ENCODE data around the gene RDH12. TPM values are rescaled to one million over a fixed set of nuclear protein-coding genes. Genes with fewer than 3 reads are reported as not detected.
A peak's percentile ranks its signal among the peaks of the same experiment; 100 is the strongest.

Gene RDH12
- total and polyA plus RNA-seq, 11 donors, result not detected

DNA sequence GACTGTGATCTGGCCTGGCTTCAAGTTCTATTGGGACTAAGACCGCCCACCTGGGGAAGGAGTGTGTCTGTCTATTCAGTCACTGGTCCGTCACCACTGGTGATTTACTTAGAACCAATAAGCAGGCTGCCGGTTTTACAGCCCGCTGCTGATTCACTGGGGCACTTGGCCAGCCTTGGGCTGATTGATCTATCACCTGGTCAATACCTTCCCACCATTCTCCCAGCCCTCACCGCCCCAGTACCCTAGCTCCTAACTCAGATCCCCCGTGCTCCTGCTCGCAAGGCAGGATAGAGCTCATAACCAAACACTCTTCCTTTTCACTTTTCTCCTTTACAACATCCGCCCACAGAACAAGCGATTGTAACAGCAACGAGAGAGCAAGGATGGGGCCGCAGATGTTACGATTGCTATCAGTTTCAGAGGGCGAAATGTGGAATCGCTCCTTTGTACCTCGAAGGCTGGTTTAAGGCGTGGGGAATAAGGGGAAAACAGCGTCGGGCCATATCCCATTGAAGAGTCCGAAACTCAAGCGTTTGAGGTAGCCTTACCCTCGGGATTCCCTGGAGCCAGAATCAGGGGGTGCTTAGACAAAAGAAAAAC, 6.8 kb upstream of the RDH12 start:
- peaks cover 0 to 29% (median 7%) of the 10 kb centered on the region in 12 donors for H3K4me1 ChIP-seq
- H3K27me3 ChIP-seq, result no peaks in the 10 kb centered on the region
- DNase-seq (peak; percentile 32 to 63 (median 39)), ATAC-seq (peak; percentile 10 to 84 (median 64))
- H3K27ac ChIP-seq, result peak overlapping the region in 11 of 12 donors; percentile 40 to 84 (median 62)
- no peak for TF ChIP-seq POLR2A (IDR thresholded peaks at IDR 0.05)
- TF ChIP-seq, protein P1, sequence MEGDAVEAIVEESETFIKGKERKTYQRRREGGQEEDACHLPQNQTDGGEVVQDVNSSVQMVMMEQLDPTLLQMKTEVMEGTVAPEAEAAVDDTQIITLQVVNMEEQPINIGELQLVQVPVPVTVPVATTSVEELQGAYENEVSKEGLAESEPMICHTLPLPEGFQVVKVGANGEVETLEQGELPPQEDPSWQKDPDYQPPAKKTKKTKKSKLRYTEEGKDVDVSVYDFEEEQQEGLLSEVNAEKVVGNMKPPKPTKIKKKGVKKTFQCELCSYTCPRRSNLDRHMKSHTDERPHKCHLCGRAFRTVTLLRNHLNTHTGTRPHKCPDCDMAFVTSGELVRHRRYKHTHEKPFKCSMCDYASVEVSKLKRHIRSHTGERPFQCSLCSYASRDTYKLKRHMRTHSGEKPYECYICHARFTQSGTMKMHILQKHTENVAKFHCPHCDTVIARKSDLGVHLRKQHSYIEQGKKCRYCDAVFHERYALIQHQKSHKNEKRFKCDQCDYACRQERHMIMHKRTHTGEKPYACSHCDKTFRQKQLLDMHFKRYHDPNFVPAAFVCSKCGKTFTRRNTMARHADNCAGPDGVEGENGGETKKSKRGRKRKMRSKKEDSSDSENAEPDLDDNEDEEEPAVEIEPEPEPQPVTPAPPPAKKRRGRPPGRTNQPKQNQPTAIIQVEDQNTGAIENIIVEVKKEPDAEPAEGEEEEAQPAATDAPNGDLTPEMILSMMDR (IDR thresholded peaks at IDR 0.05), result no peak
- H3K4me3 ChIP-seq, result peak overlapping the region; percentile 56 to 94 (median 84)
- H3K9me3 ChIP-seq, result no peaks in the 10 kb centered on the region
- intact Hi-C loops (cut with DNase I), result loop anchor here in 4 of 10 donors (2.0 to 10.0 kb wide), 3 partner anchors 20 to 170 kb away; partner anchors contain the start of gene VTI1B (in 2 of the 4)
- H3K36me3 ChIP-seq, result peaks cover 0 to 34% (median 26%) of the 10 kb centered on the region in 9 donors
- 2 to 4% (median 3%) methylated on average over 21 of the region's 21 CpGs for WGBS, 4 donors

DNA sequence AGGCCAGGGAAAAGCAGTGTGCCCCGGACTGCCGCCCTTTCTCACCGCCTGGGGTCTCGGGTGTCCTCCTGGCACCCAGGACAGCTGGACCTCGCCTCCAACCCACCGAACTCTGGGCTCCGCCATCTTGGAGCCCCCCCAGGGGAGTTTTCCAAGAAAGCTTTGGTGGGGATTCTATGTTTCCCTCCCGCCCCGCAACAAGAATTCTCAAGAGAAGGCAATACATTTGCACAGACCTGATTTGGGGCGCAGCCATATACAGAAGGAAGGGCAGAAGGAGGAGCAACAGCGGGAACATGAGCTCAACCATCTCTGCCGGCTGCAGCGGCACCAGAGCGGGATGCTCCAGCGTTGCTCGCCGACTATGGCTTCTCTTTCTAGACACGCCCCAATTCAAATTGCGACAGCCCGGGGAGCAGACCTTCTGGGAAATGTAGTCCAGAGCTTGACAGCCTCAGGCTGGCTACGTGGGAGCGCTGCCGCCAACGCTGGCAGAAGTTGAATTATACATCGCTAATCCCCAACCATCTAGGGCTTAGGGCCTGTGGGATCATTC, 6.2 kb upstream of the RDH12 start, which contains the start of gene RDH11:
RDH11 (minus strand) TSS at position 371 of the 556 bp plus-strand sequence; CDS start at position 310, 61 bp downstream.
- intact Hi-C loops (cut with DNase I), result loop anchor here in 4 of 10 donors (2.0 to 10.0 kb wide), 3 partner anchors 21 to 171 kb away; partner anchors contain the start of gene VTI1B (in 2 of the 4)
- peak in 1 of 2 donors; percentile 72 for TF ChIP-seq POLR2A (IDR thresholded peaks at IDR 0.05)
- TF ChIP-seq, protein P1 (IDR thresholded peaks at IDR 0.05), result no peak
- WGBS, 4 donors, result 0 to 1% (median 0%) methylated on average over 24 to 25 of the region's 25 CpGs

DNA sequence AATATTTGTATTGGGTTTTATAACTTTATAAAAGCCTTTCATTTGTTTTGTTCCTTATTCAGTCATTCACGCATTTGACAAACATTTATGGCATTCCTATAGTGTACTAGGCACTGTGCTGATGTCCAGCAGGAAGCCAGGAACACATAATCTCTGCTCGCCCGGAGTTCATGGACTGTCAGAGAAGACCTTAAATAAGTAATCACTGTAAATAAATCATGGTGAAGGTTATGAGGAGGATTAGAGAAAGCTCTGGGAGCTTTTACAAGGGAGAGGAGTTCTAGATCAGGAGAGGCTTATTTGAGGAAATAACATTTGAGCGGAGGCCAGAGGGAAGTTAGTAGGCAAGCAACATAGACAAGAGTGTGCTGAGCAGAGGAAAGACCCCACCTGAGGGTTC, 4.7 kb upstream of the RDH12 start:
- Histone ChIP-seq H3K27me3 (no peaks in the 10 kb centered on the region), H3K9me3 (no peaks in the 10 kb centered on the region), H3K36me3 (peaks cover 0 to 13% (median 5%) of the 10 kb centered on the region in 9 donors), H3K27ac (no peak overlapping the region), H3K4me3 (no peak overlapping the region), H3K4me1 (peaks cover 0 to 35% (median 7%) of the 10 kb centered on the region in 12 donors)
- TF ChIP-seq, protein P1 (IDR thresholded peaks at IDR 0.05), result no peak
- no peak for TF ChIP-seq POLR2A (IDR thresholded peaks at IDR 0.05)
- no peak for DNase-seq
- 80 to 94% (median 86%) methylated on average over 4 of the region's 4 CpGs for WGBS, 4 donors
- ATAC-seq, result no peak
- intact Hi-C loops (cut with DNase I), result loop anchor here in 4 of 10 donors (2.0 to 10.0 kb wide), 4 partner anchors 78 to 172 kb away; partner anchors contain the start of gene ARG2 (in 1 of the 4)

More for the DNA sequence above, 6.2 kb upstream of the RDH12 start, which contains the start of gene RDH11:
- DNase-seq (peak; percentile 84 to 90 (median 89)), ATAC-seq (peak; percentile 97 to 99 (median 99))
- no peaks in the 10 kb centered on the region for H3K27me3 ChIP-seq
- H3K27ac ChIP-seq, result peak within 1 kb of the TSS in 11 of 12 donors; percentile 40 to 84 (median 62)
- H3K36me3 ChIP-seq, result peaks cover 0 to 28% (median 20%) of the 10 kb centered on the region in 9 donors
- peak within 1 kb of the TSS; percentile 56 to 94 (median 84) for H3K4me3 ChIP-seq
- H3K9me3 ChIP-seq, result no peaks in the 10 kb centered on the region
- peaks cover 0 to 29% (median 7%) of the 10 kb centered on the region in 12 donors for H3K4me1 ChIP-seq

DNA sequence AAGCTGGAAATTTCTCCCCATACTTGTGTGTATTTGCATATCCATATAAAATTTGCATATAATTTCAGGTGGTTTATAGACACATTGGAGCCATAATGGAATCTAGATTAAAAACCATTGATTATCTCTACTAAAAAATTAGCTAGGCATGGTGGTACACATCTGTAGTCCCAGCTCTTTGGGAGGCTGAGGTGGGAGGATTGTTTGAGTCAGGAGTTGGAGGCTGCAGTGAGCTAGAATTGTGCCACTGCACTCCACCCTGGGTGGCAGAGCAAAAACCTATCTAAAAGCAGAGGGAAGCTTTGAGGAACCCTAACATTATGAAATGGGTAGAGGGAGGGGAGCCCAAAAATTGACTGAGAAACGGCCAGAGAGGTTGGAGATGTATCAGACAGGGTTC, 3.5 kb upstream of the RDH12 start:
- intact Hi-C loops (cut with DNase I), result loop anchor here in 2 of 10 donors (5.0 to 10.0 kb wide), 2 partner anchors 101 to 173 kb away; no protein-coding TSS in a partner anchor
- Histone ChIP-seq H3K27ac (no peak overlapping the region), H3K4me1 (peaks cover 0 to 30% (median 7%) of the 10 kb centered on the region in 12 donors), H3K4me3 (no peak overlapping the region), H3K9me3 (no peaks in the 10 kb centered on the region), H3K36me3 (peaks cover 0 to 1% (median 0%) of the 10 kb centered on the region in 9 donors), H3K27me3 (no peaks in the 10 kb centered on the region)
- 63 to 77% (median 72%) methylated on average over 1 of the region's 1 CpG for WGBS, 4 donors
- no peak for TF ChIP-seq POLR2A (IDR thresholded peaks at IDR 0.05)
- TF ChIP-seq, protein P1 (IDR thresholded peaks at IDR 0.05), result no peak
- DNase-seq (no peak), ATAC-seq (no peak)
